ENCODE results near the gene NBPF6. TPM values are rescaled to one million over a fixed set of nuclear protein-coding genes. Genes with fewer than 3 reads are reported as not detected.
"Not testable (repeated sequence)": the region's sequence is repeated elsewhere in the genome, so short reads cannot be mapped to it uniquely, and the experiment has no call there.

NBPF6 gene, protein sequence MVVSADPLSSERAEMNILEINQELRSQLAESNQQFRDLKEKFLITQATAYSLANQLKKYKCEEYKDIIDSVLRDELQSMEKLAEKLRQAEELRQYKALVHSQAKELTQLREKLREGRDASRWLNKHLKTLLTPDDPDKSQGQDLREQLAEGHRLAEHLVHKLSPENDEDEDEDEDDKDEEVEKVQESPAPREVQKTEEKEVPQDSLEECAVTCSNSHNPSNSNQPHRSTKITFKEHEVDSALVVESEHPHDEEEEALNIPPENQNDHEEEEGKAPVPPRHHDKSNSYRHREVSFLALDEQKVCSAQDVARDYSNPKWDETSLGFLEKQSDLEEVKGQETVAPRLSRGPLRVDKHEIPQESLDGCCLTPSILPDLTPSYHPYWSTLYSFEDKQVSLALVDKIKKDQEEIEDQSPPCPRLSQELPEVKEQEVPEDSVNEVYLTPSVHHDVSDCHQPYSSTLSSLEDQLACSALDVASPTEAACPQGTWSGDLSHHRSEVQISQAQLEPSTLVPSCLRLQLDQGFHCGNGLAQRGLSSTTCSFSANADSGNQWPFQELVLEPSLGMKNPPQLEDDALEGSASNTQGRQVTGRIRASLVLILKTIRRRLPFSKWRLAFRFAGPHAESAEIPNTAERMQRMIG
- polyA plus RNA-seq (2012; ENCODE audit: low read depth, missing spikeins) = not detected

DNA sequence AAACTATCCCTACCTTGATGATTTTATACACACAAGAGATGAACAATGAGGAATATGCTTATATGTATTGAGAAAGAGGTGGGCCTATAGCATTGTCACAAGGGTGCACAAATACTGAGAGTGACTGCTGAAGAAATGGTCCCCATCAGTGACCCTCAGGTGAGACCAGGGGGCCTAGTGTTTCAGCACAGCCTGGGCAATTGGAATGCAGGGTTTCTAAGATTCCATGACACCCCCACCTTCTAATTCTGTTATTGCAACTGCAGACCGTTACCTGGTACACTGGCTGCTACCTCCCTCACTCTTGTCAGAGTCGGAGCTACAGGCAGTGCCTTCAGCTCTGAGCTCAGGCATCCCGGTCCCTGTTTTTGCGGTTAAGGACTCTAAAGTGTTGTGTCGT, at the start of gene NBPF6:
NBPF6 (plus strand) TSS at position 301 of the 400 bp plus-strand sequence. CDS start 259 bp downstream, outside the sequence.
- DNase-seq (ENCODE audit: insufficient read length, low spot score); FAIRE-seq: not testable (repeated sequence)

DNA sequence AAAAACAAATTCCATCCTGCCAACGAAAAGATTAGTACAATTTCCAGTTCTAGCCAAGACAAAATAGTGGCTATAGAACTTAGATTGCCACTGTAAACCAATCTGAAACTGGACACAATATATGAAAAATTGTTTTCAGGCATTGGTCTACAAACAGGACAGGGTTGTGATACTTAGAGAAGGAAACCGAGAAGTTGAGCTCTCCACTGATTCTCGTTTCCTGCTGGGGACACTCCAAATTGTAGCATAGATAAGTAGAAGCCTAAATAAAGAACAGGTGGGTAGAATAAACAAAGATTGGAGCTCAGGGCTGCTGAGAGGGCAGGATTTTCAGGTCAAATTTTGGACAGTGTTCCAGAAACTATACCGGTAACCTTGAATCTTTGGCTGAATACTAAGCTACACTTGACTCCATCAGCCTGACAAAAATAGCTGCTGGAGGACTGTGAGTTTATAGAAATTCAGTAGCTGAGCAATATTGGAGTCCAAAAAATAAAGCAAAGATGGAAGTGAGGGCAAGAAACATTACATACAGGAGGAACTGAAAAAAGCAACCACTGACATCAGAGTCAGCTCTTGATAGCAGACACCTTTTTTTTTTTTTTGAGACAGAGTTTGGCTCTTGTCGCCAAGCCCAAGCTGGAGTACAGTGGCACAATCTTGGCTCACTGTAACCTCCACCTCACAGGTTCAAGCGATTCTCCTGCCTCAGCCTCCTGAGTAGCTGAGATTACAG, 38.9 kb upstream of the NBPF6 start:
- DNase-seq (ENCODE audit: insufficient read length, low spot score); FAIRE-seq: not testable (repeated sequence)

DNA sequence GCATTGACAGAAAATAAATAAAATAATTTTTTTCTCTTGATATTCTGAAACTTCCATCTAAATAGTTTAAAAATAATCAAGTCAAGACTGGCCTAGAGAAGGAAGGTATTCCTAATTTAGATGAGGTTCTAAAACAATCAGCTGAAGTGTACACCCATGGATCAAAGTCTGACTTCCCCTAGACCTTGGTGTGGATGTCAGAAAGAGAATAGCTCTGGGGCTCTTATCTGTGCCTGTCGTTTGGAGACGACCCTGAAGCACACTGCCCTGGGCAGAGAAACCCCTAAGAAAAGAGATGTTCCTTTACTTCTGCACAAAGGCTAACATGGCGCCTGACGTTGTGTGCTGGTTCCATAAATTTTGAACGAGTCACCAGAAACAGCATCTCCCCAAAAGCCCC, 30.0 kb upstream of the NBPF6 start:
- not testable (repeated sequence) for DNase-seq (ENCODE audit: insufficient read length, low spot score); FAIRE-seq

DNA sequence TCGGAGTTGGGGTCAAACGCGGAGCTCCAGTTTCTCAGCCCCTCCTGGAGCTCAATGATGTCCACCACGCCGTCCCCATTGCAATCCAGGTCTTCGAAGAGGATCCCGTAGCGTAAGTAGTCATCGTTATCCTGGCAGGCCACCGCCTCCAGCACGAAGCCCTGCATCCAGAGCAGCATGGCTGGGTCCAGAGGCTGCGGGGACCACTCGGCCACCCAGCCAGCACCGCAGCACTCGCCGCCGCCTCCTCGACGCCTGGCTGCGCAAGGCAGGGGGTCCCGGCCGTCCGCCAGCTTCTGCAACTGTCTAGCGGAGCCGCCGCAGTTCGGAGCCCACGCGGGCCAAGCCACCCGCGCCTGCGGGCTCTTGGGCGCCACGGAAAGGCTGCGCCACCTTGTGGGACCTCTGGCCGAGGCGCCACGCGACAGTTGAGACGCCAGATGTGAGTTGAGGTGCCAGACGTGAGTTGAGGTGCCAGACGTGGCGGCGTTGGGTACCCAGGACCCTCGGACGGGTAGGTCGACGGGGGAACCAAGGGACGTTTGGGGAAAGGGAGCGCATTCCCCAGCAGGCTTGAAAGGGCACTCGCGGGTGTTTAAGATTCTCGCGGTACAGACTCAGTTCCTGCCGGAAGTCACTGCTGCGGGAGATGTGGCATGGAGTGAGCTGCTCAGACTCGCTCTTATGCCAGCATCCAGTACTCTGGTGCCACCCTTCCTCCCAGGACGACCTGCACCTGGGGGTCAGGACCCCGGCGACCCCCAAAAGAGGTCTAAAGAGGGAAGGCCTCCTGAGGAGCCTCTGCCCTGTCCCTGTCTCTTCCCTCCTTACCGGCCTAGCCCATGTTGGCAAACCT, 28.9 kb upstream of the NBPF6 start:
- peak; percentile 13 for FAIRE-seq
- not testable (repeated sequence) for DNase-seq (ENCODE audit: insufficient read length, low spot score)

GRCh38 chr1:108426877-108427276, 23.3 kb upstream of the NBPF6 start:
- not testable (repeated sequence) for FAIRE-seq; DNase-seq (ENCODE audit: insufficient read length, low spot score)

- not testable (repeated sequence) for FAIRE-seq; DNase-seq (ENCODE audit: insufficient read length, low spot score)
Observed at GRCh38 chr1:108432002-108432401, 18.1 kb upstream of the NBPF6 start.

- not testable (repeated sequence) for FAIRE-seq; DNase-seq (ENCODE audit: insufficient read length, low spot score)
Observed at GRCh38 chr1:108433404-108433803, 16.7 kb upstream of the NBPF6 start.

GRCh38 chr1:108438536-108438935, 11.6 kb upstream of the NBPF6 start:
- DNase-seq (ENCODE audit: insufficient read length, low spot score) = not testable (repeated sequence)
- peak; percentile 92 for FAIRE-seq

DNA sequence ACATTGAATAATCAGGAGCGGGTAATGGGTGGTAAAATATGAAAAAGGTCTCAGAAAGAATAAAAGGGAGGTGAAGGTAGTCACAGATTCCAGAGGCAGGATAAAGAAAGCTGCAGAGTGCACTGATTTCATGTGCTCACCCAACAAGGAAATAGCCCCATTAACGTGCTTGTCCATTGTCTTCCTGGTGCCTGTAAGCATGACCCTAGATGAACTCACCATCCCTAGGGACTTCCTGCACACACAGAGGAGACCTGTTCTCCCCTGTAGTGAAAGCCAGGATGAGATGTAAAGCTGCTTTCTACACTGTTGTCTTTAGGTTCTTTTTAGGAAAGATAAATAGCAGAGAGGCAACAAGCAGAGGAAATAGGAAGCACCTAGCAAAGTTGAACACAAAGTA, 4.4 kb downstream of the NBPF6 start:
- FAIRE-seq; DNase-seq (ENCODE audit: insufficient read length, low spot score): not testable (repeated sequence)

DNA sequence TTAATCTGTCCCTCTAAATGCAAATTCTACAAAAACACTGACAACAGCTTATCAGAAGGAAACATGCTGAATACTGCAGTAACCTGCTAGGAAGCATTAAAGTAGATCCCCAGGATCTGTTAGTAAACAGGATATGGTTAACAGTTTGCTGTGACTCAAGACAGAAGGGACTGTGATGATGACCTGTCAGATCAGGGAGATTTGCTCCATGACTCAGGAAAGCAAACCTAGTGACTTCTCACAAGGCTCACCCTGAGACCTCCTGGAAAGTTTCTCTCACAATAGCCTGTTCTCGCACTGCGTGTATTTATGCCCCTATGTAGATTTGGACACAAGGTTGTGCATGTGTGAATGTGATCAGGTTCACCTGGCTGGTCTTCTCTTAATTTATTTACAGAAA, 8.5 kb downstream of the NBPF6 start:
- FAIRE-seq; DNase-seq (ENCODE audit: insufficient read length, low spot score): not testable (repeated sequence)

- DNase-seq (ENCODE audit: insufficient read length, low spot score); FAIRE-seq: not testable (repeated sequence)
Observed at GRCh38 chr1:108461758-108462157, 11.6 kb downstream of the NBPF6 start.

GRCh38 chr1:108463962-108464361, 13.8 kb downstream of the NBPF6 start:
- FAIRE-seq = not testable (repeated sequence)

GRCh38 chr1:108466166-108466565, 16.0 kb downstream of the NBPF6 start:
- FAIRE-seq; DNase-seq (ENCODE audit: insufficient read length, low spot score): not testable (repeated sequence)

More at GRCh38 chr1:108463962-108464361, 13.8 kb downstream of the NBPF6 start:
- not testable (repeated sequence) for DNase-seq (ENCODE audit: insufficient read length, low spot score)

DNA sequence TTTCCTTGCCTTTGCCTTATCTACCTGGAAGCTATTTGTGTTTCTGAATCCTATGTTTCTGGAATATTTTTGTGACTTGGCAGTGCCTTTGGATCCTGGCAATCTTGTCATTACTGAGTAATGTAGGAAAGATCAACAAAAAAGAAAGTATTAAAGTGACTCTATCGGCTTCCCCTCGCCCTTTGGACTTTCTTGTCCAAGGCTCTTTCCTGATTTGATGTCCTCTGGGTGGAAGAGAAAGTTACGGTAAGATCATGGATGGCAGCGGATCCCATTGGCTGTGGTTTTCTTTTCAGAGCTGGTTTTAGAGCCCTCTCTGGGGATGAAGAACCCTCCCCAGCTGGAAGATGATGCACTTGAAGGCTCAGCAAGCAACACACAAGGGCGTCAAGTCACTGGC, 17.0 kb downstream of the NBPF6 start:
- FAIRE-seq = not testable (repeated sequence)

DNA sequence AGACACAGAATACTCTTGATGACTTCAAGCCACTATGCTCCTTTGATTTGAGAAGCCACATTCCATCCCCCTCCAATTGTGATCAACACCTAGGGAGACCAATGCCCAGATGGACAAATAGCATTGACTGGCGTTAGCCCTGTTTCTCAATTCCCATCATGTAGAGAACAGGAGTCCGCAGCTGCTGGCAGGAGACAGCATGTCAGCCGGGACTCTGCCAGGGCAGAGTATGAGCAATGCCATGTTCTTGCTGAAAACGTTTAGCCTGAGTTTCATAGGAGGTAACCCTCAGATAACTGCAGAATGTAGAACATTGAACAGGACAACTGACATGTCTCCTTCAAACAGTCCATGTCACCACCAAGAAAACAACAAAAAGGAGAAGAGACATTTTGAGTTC, 20.6 kb downstream of the NBPF6 start:
- not testable (repeated sequence) for FAIRE-seq; DNase-seq (ENCODE audit: insufficient read length, low spot score)

More for the DNA sequence above, 17.0 kb downstream of the NBPF6 start:
- DNase-seq (ENCODE audit: insufficient read length, low spot score) = not testable (repeated sequence)

DNA sequence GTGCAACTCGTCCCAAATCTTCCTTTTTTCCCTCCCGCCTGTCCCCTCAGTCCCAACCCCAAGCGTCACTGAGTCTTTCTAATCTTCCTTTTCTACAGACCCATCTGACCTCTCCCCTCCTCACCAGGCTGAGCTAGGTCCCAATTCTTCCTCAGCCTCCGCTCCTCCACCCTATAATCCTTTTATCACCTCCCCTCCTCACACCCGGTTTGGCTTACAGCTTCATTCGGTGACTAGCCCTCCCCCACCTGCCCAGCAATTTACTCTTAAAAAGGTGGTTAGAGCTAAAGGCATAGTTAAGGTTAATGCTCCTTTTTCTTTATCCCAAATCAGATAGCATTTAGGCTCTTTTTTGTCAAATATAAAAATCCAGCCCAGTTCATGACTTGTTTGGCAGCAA, 24.4 kb downstream of the NBPF6 start:
- FAIRE-seq; DNase-seq (ENCODE audit: insufficient read length, low spot score): not testable (repeated sequence)
